ENCODE data around the gene GAS2. TPM values are rescaled to one million over a fixed set of nuclear protein-coding genes. Genes with fewer than 3 reads are reported as not detected.

The GAS2 gene
- total and polyA plus RNA-seq, 2 donors (not counting 1 experiment from before 2014, with no cell fraction given): 2.5 to 6.5 TPM

DNA sequence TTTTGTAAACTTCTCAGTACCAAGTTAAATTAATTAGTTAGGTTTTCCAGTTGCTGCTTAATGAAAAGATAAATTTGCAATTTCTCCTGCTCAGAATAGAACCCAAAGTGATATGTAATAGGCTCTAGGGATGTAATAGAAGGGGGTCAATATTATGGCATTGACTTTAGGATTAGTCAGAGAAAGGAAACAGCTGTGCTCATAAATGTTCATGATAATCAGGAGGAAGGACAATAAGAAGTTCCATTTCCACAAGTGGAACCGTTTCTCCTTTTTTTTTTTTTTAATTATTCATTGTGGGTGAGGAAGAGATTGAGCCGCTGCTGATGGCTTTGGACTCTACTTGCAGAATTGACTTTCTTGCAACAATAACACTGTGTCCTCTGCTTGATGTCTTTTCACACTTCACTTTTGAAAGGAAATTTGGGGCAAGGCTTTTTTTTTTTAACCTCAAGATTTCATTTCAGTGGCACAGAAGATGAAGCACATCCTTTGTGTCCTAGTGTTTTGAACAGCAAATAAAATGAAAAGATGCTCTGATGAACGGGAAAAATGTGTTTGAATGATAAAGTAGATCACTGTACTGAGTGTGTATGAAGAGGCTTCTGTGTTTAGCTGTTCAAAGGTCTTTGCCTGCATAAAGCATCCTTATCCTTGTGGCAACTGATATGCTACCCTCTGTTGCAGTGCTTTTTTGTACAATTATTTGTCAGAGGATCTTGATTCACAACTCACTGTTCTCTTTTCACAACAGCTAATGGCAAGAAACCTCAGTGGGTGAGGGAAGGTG lies 62.4 kb downstream of the GAS2 start:
- TF ChIP-seq, protein P1, sequence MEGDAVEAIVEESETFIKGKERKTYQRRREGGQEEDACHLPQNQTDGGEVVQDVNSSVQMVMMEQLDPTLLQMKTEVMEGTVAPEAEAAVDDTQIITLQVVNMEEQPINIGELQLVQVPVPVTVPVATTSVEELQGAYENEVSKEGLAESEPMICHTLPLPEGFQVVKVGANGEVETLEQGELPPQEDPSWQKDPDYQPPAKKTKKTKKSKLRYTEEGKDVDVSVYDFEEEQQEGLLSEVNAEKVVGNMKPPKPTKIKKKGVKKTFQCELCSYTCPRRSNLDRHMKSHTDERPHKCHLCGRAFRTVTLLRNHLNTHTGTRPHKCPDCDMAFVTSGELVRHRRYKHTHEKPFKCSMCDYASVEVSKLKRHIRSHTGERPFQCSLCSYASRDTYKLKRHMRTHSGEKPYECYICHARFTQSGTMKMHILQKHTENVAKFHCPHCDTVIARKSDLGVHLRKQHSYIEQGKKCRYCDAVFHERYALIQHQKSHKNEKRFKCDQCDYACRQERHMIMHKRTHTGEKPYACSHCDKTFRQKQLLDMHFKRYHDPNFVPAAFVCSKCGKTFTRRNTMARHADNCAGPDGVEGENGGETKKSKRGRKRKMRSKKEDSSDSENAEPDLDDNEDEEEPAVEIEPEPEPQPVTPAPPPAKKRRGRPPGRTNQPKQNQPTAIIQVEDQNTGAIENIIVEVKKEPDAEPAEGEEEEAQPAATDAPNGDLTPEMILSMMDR (IDR thresholded peaks at IDR 0.05): no peak
- TF ChIP-seq EZH2 (IDR thresholded peaks at IDR 0.05; ENCODE audit: borderline replicate concordance, insufficient read depth, low read depth, low read length, poor library complexity, severe bottlenecking): no peak
- H3K4me2 ChIP-seq (replicated peaks; ENCODE audit: low read depth, low read length, poor library complexity, severe bottlenecking): no peak overlapping the region
- CTCF ChIA-PET: interaction anchor here (0.5 to 2.1 kb wide), 4 partner anchors 17 to 393 kb away, joined by 3 to 7 read pairs (median 4); no protein-coding TSS in a partner anchor
- ATAC-seq (ENCODE audit: low read depth) (no peak), DNase-seq (no peak)
- Mint-ChIP-seq H3K9me3 (ENCODE audit: insufficient read depth) (no peaks in the 10 kb centered on the region), H3K27me3 (no peaks in the 10 kb centered on the region), H3K27ac (no peak overlapping the region), H3K4me1 (no peaks in the 10 kb centered on the region), H3K4me3 (no peak overlapping the region)
- H3K9me3 ChIP-seq (ENCODE audit: control extremely low read depth in 1 of 3, control insufficient read depth in 2 of 3, insufficient read depth in 1 of 3, low read length in 2 of 3): no peaks in the 10 kb centered on the region
- no peak overlapping the region for H3K9ac ChIP-seq (ENCODE audit: low read length)
- WGBS (ENCODE audit: insufficient coverage): 40% methylated on average over 1 of the region's 3 CpGs
- H3K79me2 ChIP-seq (ENCODE audit: control insufficient read depth, insufficient read depth, low read length): no peaks in the 10 kb centered on the region
- no peaks in the 10 kb centered on the region for H4K20me1 ChIP-seq (ENCODE audit: control insufficient read depth, insufficient read depth, low read length, poor library complexity, severe bottlenecking)
- no peaks in the 10 kb centered on the region for H3K36me3 ChIP-seq (replicated peaks in 1 of 2; ENCODE audit: control extremely low read depth in 1 of 2, control insufficient read depth in 1 of 2, extremely low read depth in 1 of 2, insufficient read depth in 2 of 2, low read length in 1 of 2)
- no peak overlapping the region for H2AFZ ChIP-seq (ENCODE audit: insufficient read depth, low read depth, low read length, poor library complexity, severe bottlenecking)
- H3K4me3 ChIP-seq (ENCODE audit: control extremely low read depth in 1 of 5, extremely low read depth in 1 of 5, insufficient read depth in 1 of 5, low read depth in 2 of 5, low read length in 4 of 5): no peak overlapping the region
- no peaks in the 10 kb centered on the region for H3K27me3 ChIP-seq (replicated peaks in 1 of 4; ENCODE audit: control extremely low read depth in 1 of 4, control insufficient read depth in 3 of 4, insufficient read depth in 4 of 4, low read length in 3 of 4)
- H3K4me1 ChIP-seq (ENCODE audit: control insufficient read depth in 2 of 2, insufficient read depth in 2 of 2, low read length in 2 of 2): no peaks in the 10 kb centered on the region
- POLR2A ChIA-PET: no interaction called here
- H3K27ac ChIP-seq (ENCODE audit: low read length in 2 of 2): no peak overlapping the region
- intact Hi-C loops (cut with micrococcal nuclease): no loop called here

DNA sequence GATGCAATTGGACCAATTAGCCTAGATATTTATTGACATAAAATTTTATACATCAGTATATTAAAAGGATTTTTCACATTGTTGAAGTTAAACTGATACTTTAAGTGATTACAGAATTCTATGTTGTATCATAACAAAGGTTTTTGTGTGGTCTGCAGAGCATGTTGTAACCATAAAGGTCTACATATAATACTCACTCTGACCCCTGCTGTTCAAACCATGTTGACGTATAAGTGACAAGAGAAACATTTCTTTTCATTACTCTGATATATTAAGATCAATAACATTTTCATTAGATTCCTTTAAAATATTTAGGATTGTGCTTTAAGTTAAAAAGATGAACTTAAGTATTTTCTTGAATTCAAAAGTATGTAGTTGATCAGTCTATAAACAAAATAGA lies 63.9 kb downstream of the GAS2 start:
- no peaks in the 10 kb centered on the region for H3K79me2 ChIP-seq (ENCODE audit: control insufficient read depth, insufficient read depth, low read length)
- H2AFZ ChIP-seq (ENCODE audit: insufficient read depth, low read depth, low read length, poor library complexity, severe bottlenecking): no peak overlapping the region
- H3K27ac ChIP-seq (ENCODE audit: low read length in 2 of 2): no peak overlapping the region
- H3K9ac ChIP-seq (ENCODE audit: low read length): no peak overlapping the region
- CTCF ChIA-PET: interaction anchor here (1.1 to 2.1 kb wide), 5 partner anchors 19 to 401 kb away, joined by 3 to 7 read pairs (median 3); no protein-coding TSS in a partner anchor
- H3K36me3 ChIP-seq (replicated peaks in 1 of 2; ENCODE audit: control extremely low read depth in 1 of 2, control insufficient read depth in 1 of 2, extremely low read depth in 1 of 2, insufficient read depth in 2 of 2, low read length in 1 of 2): no peaks in the 10 kb centered on the region
- H3K4me3 ChIP-seq (ENCODE audit: control extremely low read depth in 1 of 5, extremely low read depth in 1 of 5, insufficient read depth in 1 of 5, low read depth in 2 of 5, low read length in 4 of 5): no peak overlapping the region
- H3K27me3 ChIP-seq (replicated peaks in 1 of 4; ENCODE audit: control extremely low read depth in 1 of 4, control insufficient read depth in 3 of 4, insufficient read depth in 4 of 4, low read length in 3 of 4): no peaks in the 10 kb centered on the region
- WGBS (ENCODE audit: insufficient coverage): no CpG with 5 or more reads among the region's 1 CpG
- Mint-ChIP-seq H3K4me1 (no peaks in the 10 kb centered on the region), H3K9me3 (ENCODE audit: insufficient read depth) (no peaks in the 10 kb centered on the region), H3K27me3 (no peaks in the 10 kb centered on the region), H3K4me3 (no peak overlapping the region), H3K27ac (no peak overlapping the region)
- POLR2A ChIA-PET: no interaction called here
- no peak overlapping the region for H3K4me2 ChIP-seq (replicated peaks; ENCODE audit: low read depth, low read length, poor library complexity, severe bottlenecking)
- H4K20me1 ChIP-seq (ENCODE audit: control insufficient read depth, insufficient read depth, low read length, poor library complexity, severe bottlenecking): no peaks in the 10 kb centered on the region
- intact Hi-C loops (cut with micrococcal nuclease): loop anchor here (1.0 kb wide), 1 partner anchor 396 kb away; no protein-coding TSS in a partner anchor
- TF ChIP-seq, protein P1 (IDR thresholded peaks at IDR 0.05): peak; percentile 40
- no peak for TF ChIP-seq EZH2 (IDR thresholded peaks at IDR 0.05; ENCODE audit: borderline replicate concordance, insufficient read depth, low read depth, low read length, poor library complexity, severe bottlenecking)
- peak; percentile 18 for DNase-seq
- H3K9me3 ChIP-seq (ENCODE audit: control extremely low read depth in 1 of 3, control insufficient read depth in 2 of 3, insufficient read depth in 1 of 3, low read length in 2 of 3): no peaks in the 10 kb centered on the region
- ATAC-seq (ENCODE audit: low read depth): no peak
- no peaks in the 10 kb centered on the region for H3K4me1 ChIP-seq (ENCODE audit: control insufficient read depth in 2 of 2, insufficient read depth in 2 of 2, low read length in 2 of 2)

All from B cell (primary cell).